Effector CD4-positive, alpha-beta T cell (primary cell): ENCODE measurements around the gene STX1A.
"Not testable (repeated sequence)": the region's sequence is repeated elsewhere in the genome, so short reads cannot be mapped to it uniquely, and the experiment has no call there.

Experiments
- DNase-seq: peaks from one replicate; pipeline ENCODE4 v3.0.0-alpha.2; 2020

STX1A gene

GRCh38 chr7:73680501-73680900 lies 39.0 kb downstream of the STX1A start:
- DNase-seq, result no peak

- no peak for DNase-seq
Measured at GRCh38 chr7:73679709-73680108, 39.8 kb downstream of the STX1A start.

DNA sequence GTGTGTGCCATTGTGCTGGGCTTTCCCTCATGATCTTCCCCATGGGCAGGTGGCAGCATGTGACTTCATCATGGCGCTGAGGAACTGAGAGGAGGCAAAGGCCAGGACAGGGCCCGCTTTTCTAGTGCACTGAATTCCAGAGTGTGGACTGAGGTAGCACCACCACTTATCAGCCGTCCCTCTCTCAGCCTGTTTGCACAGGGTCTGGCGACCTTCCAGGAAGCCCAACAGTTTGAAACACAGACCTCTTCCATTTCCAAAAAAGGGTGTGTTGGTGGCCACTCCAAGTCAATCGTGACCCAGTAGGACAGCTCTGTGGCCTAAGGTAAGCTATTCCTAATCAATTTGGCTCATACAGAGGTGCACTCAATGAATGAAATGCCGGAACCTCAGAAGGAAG lies 40.6 kb downstream of the STX1A start:
- no peak for DNase-seq

GRCh38 chr7:73676062-73676461 lies 43.4 kb downstream of the STX1A start:
- not testable (repeated sequence) for DNase-seq

- DNase-seq, result no peak
Measured at GRCh38 chr7:73674468-73675124, 44.9 kb downstream of the STX1A start.

GRCh38 chr7:73671857-73672445 lies 47.5 kb downstream of the STX1A start:
- no peak for DNase-seq

DNA sequence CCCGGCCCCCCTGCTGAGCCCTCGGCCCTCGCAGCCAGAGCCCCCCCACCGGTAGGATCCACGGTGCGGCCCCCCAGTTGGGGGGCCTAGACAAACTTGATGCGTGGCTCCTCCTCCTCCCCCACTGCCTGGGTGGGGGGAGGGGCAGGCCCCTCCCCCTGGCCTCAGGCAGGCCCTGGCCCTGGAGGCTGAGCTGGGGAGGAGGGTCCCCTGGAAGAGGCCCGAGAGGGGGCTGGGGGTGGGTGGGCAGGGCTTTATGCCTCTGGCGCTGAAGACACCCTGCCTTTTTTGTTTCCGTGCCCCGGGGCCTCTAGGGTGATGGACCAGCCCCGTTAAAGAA lies 48.2 kb downstream of the STX1A start:
- no peak for DNase-seq

DNA sequence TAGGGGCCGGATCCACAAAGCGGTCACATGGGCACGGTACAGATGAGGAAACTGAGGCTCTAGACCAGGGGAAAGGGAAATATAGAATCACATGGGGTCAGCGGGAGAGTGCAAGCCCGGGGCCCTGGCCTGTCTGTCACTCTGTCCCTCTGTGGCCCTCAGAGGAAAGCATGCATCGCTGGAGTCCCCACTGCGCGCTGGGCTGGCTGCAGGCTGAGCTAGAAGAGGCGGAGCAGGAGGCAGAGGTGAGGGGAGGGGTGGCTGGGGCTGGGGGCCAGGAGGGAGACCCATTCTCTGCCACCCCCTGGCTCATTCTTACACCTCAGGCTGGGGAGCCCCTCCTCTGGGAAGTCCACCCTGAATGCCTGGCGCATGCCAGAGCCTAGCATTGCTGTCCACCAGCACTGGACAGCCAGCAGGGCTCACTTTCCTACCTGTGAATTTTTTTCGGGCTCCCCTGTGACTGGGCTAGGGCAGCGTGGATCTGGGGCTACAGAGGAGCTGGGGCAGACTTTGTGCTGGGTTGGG lies 49.5 kb downstream of the STX1A start:
- DNase-seq, result no peak

GRCh38 chr7:73669288-73669701 lies 50.2 kb downstream of the STX1A start:
- no peak for DNase-seq

GRCh38 chr7:73668886-73669230 lies 50.6 kb downstream of the STX1A start:
- DNase-seq, result no peak

DNA sequence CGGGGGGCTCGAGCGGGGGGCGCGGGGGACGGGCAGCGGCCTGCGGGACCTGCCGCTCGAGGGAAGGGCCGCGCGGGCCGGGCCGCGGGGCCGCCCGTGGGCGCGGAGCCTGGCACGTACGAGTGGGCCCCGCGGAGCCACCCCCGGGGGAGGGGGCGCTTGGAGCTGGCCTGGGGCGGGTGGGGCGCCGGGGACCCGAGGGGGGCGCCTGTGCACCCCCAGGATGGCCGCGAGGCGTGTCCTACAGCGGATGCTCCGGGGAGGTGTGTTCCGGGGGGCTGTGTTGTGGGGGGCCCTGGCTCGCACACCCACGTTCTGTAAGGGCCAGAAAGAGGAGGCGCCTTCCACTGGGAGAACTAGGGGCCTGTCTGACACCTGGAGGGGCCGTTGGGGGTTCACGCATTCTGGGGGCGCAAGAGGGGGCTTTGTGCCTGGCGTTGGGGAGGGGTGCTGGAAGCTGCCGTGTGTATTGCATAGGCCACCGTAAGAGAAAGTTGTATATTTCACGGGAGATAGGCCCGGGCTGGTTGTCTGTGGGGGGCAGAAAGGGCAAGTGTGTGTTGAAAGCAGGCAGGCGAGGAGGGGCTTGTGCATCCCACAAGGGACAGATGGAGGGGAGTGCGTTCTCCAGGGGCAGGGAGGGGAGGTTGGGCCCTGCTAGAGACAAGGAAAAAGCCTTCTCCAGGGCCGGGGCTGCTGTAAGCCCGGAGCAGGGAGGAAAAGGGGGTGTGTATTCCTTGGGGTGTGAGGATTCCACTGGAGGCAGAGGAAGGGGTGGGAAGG lies 51.2 kb downstream of the STX1A start:
- no peak for DNase-seq

GRCh38 chr7:73667344-73668102 lies 51.9 kb downstream of the STX1A start, which contains the start of gene VPS37D:
Gene VPS37D (plus strand): TSS chr7:73667831. CDS start chr7:73667959, 128 bp downstream.
- peak; percentile 93 for DNase-seq

- DNase-seq, result no peak
Measured at GRCh38 chr7:73663033-73663432, 56.4 kb downstream of the STX1A start.

DNA sequence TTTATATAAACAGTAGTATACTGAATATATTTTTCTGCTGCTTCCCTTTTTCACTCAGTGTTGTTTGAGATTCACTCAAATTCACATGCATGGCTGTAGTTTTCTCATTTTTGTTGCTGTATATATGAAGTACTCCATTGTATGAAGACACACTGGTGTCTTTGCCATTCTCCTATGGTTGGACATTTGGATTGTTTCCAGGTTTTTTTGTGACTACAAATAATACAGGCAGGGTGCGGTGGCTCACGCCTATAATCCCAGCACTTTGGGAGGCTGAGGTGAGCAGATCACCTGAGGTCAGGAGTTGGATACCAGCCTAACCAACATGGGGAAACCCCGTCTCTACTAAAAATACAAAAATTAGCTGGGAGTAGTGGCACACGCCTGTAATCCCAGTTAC lies 58.9 kb downstream of the STX1A start:
- not testable (repeated sequence) for DNase-seq

GRCh38 chr7:73659983-73660382 lies 59.5 kb downstream of the STX1A start:
- no peak for DNase-seq

DNA sequence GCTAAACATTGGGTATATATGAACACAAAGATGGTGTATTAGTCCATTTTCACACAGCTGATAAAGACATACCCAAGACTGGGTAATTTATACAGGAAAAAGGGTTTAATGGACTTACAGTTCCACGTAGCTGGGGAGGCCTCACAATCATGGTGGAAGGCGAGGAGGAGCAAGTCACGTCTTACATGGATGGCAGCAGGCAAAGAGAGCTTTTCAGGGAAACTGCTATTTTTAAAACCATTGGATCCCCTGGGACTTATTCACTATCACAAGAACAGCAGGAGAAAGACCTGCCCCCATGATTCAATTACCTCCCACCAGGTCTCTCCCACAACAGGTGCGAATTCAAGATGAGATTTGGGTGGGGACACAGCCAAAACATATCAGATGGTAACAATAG lies 64.2 kb downstream of the STX1A start:
- not testable (repeated sequence) for DNase-seq

- DNase-seq, result no peak
Measured at GRCh38 chr7:73652541-73652949, 66.9 kb downstream of the STX1A start.

DNA sequence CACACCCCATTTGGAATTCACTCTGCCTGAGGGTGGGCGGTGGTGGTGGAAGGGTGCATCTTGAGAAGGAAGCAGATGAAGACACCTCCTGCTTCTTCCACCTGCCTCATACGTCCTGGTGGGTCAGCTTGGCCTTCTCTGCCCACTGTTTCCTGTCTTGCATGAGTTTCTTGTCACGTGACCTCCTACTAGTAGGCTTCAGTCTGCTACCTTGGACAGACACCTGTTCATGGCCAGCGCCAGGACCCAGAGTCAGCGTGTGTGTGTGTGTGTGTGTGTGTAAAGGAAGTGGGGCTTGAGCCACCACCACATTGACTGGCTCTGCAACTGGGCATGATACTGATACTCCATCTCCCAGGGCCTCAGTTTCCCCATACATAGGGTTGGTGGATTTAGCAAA lies 68.9 kb downstream of the STX1A start:
- no peak for DNase-seq

DNA sequence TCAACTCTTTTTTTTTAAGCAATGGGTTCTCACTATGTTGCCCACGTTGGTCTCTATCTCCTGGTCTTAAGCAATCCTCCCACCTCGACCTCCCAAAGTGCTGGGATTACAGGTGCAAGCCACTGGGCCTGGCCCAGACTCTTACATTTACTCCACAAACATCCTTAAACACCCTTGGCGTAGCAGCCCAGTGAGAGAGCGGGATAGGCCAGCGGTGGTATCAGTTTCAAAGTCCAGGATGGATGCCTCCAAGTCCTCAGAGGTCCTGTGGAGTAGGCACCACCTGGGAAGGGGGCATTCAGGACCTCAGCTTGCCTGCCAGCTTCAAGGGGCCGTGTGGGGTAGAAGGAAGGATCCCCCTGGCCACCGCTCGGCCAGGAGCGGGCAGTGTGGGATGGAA lies 69.9 kb downstream of the STX1A start:
- no peak for DNase-seq
